Metanephros (tissue), 2 donors: ENCODE data around the gene RNMT. TPM values are rescaled to one million over a fixed set of nuclear protein-coding genes. Genes with fewer than 3 reads are reported as not detected.

ENCODE experiments used
- small RNA-seq: library from RNA; depleted of rRNA; stranded (forward); fragments of <200 nt; gene quantifications from one replicate; pipeline ENCODE3, GENCODE V24; 2014; ENCODE audit warnings: low replicate concordance
- total RNA-seq: library from RNA; depleted of rRNA; stranded (reverse); fragments of >200 nt; gene quantifications from one replicate; pipeline ENCODE4 v1.2.3, GENCODE V29; 2014

Gene RNMT
- total RNA-seq, result 40.0 TPM

DNA sequence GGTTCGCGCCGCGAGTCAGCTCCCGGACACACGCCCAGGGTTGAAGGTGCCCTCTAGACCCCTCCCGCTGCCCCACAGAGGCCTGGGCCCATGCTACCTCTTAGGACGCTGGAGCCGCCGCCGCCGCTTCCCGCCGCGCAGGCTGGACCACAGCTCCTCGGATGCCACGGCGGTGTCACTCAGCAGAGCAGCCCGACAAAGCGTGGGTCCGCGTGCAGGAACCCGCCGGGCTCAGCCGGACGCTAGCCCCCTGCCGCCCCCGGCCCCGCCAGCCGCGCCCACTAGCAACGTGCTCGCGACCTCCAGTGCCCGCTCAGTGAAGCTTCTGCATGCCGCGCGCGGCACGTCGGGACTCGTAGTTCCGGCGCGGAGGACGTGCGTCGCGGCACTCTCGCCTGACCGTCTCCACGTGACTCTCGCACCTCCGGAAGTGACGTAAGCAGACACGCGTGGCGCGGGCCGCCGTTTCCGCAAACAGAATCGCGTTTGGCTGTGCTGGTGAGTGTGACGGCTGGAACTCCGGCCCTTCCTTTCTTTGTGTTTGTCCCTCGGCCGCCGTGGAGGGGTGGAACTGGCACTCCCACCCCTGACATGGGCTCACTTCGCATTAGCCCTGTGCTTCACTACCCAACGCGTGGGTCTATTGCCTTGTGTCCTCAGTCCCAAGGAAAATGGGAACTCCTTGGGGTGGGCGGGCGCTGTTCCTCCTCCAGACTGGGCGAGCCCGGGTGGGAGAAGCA is at the start of gene RNMT, which contains the start of gene FAM210A:
TSS of gene RNMT (plus strand) at position 442 of the 740 bp plus-strand sequence. CDS start 4,845 bp downstream, outside the sequence.
TSS of gene FAM210A (minus strand) at position 327 of the 740 bp plus-strand sequence. CDS start 44,481 bp downstream, outside the sequence.

Small RNA genes lying within 50 kb of the gene (small RNA-seq; reads per million reads assigned to genes)
- not detected for gene AP001525.1
- not detected for gene RN7SL362P

Other genes starting within 250 kb of the RNMT start
- gene FAM210A, start 115 bp upstream of the RNMT start, total RNA-seq, result 27.3 TPM
- gene MC5R, start 97.5 kb downstream of the RNMT start, total RNA-seq, result 0.47 TPM
- gene MC2R, start 188.9 kb downstream of the RNMT start, total RNA-seq, result not detected